Measurements from ENCODE around the gene GALE.
A peak's percentile ranks its signal among the peaks of the same experiment; 100 is the strongest.
"Not testable (repeated sequence)": the region's sequence is repeated elsewhere in the genome, so short reads cannot be mapped to it uniquely, and the experiment has no call there.

GALE gene

DNA sequence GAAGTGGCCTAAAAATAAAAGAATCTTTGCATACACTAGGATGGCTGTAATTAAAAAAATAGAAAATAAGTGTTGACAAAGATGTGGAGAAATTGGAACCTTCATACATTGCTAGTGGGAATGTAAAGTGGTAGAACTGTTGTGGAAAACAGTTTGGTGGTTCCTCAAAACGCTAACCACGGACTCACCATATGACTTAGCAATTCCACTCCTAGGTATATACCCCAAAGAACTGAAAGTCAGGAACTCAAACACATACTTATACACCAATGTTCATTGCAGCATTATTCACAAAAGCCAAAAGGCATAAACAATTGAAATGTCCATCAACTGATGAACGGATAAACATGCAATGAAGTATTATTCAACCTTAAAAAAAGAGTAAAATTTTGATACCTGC lies 35.5 kb upstream of the GALE start:
- TF ChIP-seq, protein P1, sequence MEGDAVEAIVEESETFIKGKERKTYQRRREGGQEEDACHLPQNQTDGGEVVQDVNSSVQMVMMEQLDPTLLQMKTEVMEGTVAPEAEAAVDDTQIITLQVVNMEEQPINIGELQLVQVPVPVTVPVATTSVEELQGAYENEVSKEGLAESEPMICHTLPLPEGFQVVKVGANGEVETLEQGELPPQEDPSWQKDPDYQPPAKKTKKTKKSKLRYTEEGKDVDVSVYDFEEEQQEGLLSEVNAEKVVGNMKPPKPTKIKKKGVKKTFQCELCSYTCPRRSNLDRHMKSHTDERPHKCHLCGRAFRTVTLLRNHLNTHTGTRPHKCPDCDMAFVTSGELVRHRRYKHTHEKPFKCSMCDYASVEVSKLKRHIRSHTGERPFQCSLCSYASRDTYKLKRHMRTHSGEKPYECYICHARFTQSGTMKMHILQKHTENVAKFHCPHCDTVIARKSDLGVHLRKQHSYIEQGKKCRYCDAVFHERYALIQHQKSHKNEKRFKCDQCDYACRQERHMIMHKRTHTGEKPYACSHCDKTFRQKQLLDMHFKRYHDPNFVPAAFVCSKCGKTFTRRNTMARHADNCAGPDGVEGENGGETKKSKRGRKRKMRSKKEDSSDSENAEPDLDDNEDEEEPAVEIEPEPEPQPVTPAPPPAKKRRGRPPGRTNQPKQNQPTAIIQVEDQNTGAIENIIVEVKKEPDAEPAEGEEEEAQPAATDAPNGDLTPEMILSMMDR (conservative IDR thresholded peaks at IDR 0.05; ENCODE audit: low read length): no peak
- no peak for DNase-seq (ENCODE audit: low read depth)
- no peak overlapping the region for H3K4me3 ChIP-seq (ENCODE audit: low read length)

DNA sequence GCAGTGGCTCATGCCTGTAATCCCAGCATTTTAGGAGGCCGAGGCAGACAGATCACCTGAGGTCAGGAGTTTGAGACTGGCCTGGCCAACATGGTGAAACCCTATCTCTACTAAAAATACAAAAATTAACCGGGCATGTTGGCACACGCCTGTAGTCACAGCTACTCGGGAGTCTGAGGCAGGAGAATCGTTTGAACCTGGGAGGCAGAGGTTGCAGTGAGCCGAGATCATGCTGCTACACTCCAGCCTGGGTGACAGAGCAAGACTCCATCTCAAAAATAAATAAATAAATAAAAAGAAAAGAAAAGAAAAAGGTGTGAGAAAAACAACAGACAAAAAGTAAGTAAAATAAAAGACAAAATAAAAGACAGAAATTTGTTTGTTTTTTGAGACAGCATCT lies 33.6 kb upstream of the GALE start:
- H3K4me3 ChIP-seq (ENCODE audit: low read length); DNase-seq (ENCODE audit: low read depth): not testable (repeated sequence)

DNA sequence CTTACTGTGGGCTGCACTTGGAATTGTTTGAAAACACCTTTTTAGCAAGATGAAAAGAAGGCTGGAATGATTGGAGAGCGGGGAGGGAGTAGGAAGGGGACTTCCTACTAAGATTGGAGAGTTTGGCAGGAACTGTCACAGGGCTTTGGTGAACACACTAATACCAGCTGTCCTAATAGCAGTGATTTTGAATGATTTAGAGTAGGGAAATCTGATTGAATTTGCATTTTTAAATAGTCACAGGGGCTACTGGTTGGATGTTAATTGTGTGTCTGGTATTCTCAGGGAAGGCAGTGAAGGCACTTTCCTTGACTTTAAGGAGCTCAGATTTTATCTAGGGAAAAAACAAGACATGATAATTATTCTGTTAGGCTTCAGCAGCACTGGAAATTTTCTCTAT lies 27.2 kb upstream of the GALE start:
- H3K4me3 ChIP-seq (ENCODE audit: low read length): no peak overlapping the region
- no peak for DNase-seq (ENCODE audit: low read depth)
- TF ChIP-seq, protein P1 (conservative IDR thresholded peaks at IDR 0.05; ENCODE audit: low read length): no peak

DNA sequence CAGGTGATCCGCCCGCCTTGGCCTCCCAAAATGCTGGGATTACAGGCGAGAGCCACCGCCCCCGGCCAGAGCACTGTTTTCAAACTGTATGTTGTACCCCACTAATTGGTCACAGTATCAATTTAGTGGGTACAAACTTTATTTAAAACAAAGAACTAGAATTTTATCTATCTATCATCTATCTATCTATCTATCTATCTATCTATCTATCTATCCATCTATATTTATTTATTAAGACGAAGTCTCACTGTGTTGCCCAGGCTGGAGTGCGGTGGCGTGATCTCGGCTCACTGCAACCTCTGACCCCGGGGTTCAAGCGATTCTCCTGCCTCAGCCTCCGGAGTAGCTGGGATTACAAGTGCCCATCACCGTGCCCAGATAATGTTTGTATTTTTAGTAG lies 26.0 kb upstream of the GALE start:
- DNase-seq (ENCODE audit: low read depth); H3K4me3 ChIP-seq (ENCODE audit: low read length): not testable (repeated sequence)

DNA sequence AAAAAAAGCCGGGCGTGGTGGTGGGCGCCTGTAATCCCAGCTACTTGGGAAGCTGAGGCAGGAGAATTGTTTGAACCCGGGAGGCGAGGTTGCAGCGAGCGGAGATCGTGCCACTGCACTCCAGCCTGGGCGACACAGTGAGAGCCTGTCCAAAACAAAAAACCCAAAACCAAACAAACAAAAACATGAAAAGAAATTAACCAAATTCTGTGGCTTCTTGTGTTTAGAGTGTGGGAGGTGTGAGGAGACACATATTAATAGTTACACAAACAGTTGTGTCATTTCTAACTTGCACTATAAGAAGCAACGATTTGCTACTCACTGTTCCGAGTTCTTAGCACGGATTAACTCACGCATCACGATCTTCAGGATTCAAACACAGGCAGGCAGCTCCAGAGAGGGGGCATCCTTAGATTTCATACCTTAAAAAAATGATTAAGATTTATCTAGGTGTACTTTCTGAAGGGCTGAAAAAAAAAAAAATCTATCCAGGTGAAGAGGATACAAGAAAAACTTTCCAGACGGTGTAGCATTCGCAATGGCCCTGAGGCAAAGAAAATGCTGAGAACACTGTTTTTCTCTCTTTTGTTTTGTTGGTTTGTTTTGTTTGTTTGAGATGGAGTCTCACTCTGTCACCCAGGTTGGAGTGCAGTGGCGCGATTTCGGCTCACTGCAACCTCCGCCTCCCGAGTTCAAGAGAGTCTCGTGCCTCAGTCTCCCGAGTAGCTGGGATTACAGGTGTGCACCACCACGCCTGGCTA lies 25.4 kb upstream of the GALE start:
- peak overlapping the region; percentile 98 for H3K4me3 ChIP-seq (ENCODE audit: low read length)
- DNase-seq (ENCODE audit: low read depth): no peak
- TF ChIP-seq, protein P1 (conservative IDR thresholded peaks at IDR 0.05; ENCODE audit: low read length): no peak

DNA sequence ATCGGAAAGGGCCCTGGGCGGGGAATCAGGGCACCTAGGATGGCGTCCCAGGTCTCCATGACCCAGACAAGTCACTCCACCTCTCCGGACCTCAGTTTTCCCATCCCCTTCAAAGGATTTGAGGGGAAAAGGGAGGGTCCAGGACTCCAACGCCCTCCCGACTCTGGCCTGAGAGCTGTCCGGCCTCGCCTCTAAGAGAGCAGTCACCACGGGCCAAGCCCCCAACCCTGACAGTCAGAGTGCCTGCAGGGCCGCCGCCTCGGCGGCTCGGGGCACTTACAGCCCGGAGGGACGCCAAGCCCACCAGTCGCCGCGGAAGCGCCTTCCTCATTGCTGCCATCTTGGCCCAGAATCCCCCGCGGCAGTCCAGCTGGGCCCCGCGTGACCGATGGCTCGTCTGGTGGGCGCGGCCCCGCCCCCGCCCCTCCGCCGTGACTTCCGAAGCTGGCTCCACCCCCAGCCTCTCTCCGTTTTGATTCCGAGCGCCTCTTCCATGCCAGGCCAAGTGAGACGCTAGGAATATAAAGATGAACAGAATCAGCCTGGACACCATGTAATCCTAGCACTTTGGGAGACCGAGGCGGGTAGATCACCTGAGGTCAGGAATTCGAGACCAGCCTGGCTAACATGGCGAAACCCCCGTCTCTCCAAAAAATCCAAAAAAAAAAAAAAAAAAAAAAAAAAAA lies 24.7 kb upstream of the GALE start, which contains the start of gene HMGCL:
Gene HMGCL, minus strand, starts transcription at position 354 of the 686 bp plus-strand sequence. Its CDS starts 14 bp downstream, at position 340.
- peak; percentile 87 for DNase-seq (ENCODE audit: low read depth)

DNA sequence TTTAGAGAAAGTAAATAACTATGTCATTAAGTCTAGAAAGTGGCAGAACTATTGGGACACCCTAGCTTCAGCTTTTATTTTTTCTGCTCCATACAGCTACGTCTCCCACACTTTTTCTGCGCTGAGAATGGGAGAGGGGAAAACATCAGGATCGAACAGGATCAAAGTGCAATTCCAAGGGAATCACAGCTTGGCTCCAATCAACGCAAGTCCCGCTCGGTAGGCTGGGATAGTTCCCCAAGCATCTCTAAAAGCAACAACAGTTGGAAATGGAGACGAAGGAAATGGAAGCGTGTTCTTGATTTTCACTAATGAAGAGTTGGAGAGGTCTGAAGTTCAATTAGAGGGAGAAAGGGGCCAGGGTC lies 24.1 kb upstream of the GALE start:
- H3K4me3 ChIP-seq (ENCODE audit: low read length): peak overlapping the region; percentile 98
- TF ChIP-seq, protein P1 (conservative IDR thresholded peaks at IDR 0.05; ENCODE audit: low read length): no peak
- no peak for DNase-seq (ENCODE audit: low read depth)

More for the DNA sequence above, 24.7 kb upstream of the GALE start, which contains the start of gene HMGCL:
- peak within 1 kb of the TSS; percentile 98 for H3K4me3 ChIP-seq (ENCODE audit: low read length)
- TF ChIP-seq, protein P1 (conservative IDR thresholded peaks at IDR 0.05; ENCODE audit: low read length): no peak

DNA sequence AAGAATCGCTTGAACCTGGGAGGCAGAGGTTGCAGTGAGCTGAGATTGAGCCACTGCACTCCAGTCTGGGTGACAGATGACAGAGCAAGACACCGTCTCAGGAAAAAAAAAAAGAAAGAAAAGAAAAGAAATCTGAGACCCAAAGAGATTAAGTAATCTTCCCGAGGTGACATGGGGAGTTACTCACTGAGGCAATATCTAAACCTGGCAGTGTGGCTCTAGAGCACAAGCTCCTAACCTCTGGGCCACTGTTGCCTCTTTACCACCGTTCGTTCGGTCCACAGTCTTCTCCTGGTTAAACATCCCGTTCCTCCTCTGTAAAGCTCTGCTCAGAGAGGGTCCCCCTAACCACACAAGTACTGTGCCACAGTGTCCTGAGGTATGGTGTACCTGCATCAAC lies 23.2 kb upstream of the GALE start:
- no peak overlapping the region for H3K4me3 ChIP-seq (ENCODE audit: low read length)
- DNase-seq (ENCODE audit: low read depth): no peak
- TF ChIP-seq, protein P1 (conservative IDR thresholded peaks at IDR 0.05; ENCODE audit: low read length): no peak

All from AG10803 (cell line).